HepG2 (cell line): ENCODE data around the gene SCAF4.

Source experiments
- BHLHE40 ChIP-seq: IDR thresholded peaks from 2 replicates; pipeline ENCODE4 v1.6.1; 2011; ENCODE audit warnings: low read length, improper control_type of control experiment
- EZH2 ChIP-seq: conservative IDR thresholded peaks from 2 replicates; pipeline ENCODE4 v1.6.1; 2012; ENCODE audit warnings: mild to moderate bottlenecking, low read depth, low read length, moderate library complexity
- RFX5 ChIP-seq: IDR thresholded peaks from 2 replicates; pipeline ENCODE4 v1.6.1; 2011; ENCODE audit warnings: low read depth, low read length, improper control_type of control experiment
- SALL2 ChIP-seq: sonication (generic); formaldehyde crosslinking; IDR thresholded peaks from 2 replicates; pipeline ENCODE4 v1.8.1; 2023; ENCODE audit warnings: mild to moderate bottlenecking, missing genetic modification reagents, inconsistent platforms
- SMC3 ChIP-seq: IDR thresholded peaks from 2 replicates; pipeline ENCODE4 v1.6.1; 2011; ENCODE audit warnings: low read length, improper control_type of control experiment
- SRSF1 ChIP-seq: fragments of 200-400 bp; formaldehyde crosslinking; optimal IDR thresholded peaks from 2 replicates; pipeline ENCODE3; 2017; ENCODE audit warnings: mild to moderate bottlenecking, low read depth, low read length, moderate library complexity
- TP53 ChIP-seq: sonication (generic); formaldehyde crosslinking; conservative IDR thresholded peaks from 2 replicates; pipeline ENCODE4 v1.4.0; 2020; ENCODE audit warnings: missing genetic modification reagents
- YY1 ChIP-seq: IDR thresholded peaks from 2 replicates; pipeline ENCODE4 v1.6.1; 2011; ENCODE audit warnings: low read length, low read depth, moderate library complexity, mild to moderate bottlenecking; ENCODE audit not compliant: insufficient read depth, insufficient replicate concordance
- ZBTB7A ChIP-seq: sonication (generic); formaldehyde crosslinking; IDR thresholded peaks from 2 replicates; pipeline ENCODE4 v1.8.0; 2022; ENCODE audit warnings: mild to moderate bottlenecking, missing genetic modification reagents
- ZKSCAN1 ChIP-seq: fragments of 150-350 bp; IDR thresholded peaks from 2 replicates; pipeline ENCODE4 v1.6.1; 2014; ENCODE audit warnings: low read length
- ZNF432 ChIP-seq: sonication (generic); formaldehyde crosslinking; IDR thresholded peaks from 2 replicates; pipeline ENCODE4 v1.5.0; 2020; ENCODE audit warnings: missing genetic modification reagents, mild to moderate bottlenecking, borderline replicate concordance
- ZNF468 ChIP-seq: sonication (generic); formaldehyde crosslinking; IDR thresholded peaks from 2 replicates; pipeline ENCODE4 v1.8.0; 2022; ENCODE audit warnings: mild to moderate bottlenecking, moderate library complexity, missing genetic modification reagents
- TF ChIP-seq, protein P1 (sequence below): IDR thresholded peaks from 2 replicates; pipeline ENCODE4 v1.6.1; 2012; ENCODE audit warnings: inconsistent platforms

- TF ChIP-seq SALL2 (CRISPR knock-in tag) (no peak), ZNF432 (CRISPR knock-in tag) (no peak), SRSF1 (no peak), ZNF468 (CRISPR knock-in tag) (no peak), EZH2 (no peak), ZBTB7A (CRISPR knock-in tag) (no peak), BHLHE40 (no peak), YY1 (no peak), TP53 (CRISPR knock-in tag) (no peak), RFX5 (no peak), SMC3 (no peak), ZKSCAN1 (no peak)
- TF ChIP-seq, protein P1, sequence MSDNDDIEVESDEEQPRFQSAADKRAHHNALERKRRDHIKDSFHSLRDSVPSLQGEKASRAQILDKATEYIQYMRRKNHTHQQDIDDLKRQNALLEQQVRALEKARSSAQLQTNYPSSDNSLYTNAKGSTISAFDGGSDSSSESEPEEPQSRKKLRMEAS: no peak
Observed at GRCh38 chr21:31666445-31667010, 65.4 kb downstream of the SCAF4 start.
